Measurements from ENCODE around the gene CLIC4. TPM values are rescaled to one million over a fixed set of nuclear protein-coding genes. Genes with fewer than 3 reads are reported as not detected.

CLIC4 gene
- 366 and 460 TPM in 2 replicates for total RNA-seq

DNA sequence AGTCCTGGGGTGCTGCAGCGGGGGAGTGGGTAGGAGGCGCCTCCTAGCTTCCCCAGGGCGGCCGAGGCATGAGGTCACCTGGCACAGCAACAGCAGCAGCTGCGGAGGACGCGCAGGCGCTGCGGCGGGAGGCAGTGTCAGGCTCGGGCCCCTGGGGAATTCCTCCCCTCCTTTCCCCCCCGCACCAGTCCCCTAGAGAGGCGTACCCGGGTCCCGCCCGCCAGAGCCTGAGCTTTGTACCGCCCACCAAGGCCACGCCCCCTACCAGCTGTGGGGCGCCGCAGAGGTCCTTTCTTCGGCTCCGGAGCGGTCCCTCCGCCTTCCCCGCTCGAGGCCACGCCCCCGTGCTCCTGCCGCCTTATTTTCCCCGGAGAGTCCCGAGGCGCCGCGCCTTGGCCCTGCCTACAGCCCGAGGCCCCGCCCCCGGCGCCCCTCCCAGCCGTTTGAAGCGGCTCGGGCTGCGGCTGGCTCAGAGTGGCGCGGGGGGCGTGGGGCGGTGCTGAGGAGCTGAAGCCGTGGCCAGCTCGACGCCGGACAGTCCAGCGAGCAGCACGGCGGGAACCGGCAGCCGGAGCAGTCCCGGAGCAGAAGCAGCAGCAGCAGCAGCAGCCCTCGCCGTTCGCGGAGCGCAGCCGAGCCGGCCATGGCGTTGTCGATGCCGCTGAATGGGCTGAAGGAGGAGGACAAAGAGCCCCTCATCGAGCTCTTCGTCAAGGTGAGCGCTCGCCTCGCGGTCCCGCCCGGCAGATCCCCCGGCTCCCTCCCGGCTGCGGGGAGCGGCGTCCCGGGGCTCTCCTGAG lies at the start of gene CLIC4:
CLIC4 (plus strand) TSS at position 537 of the 800 bp plus-strand sequence; CDS start at position 644, 107 bp downstream.

Other genes with a start within 250 kb of the CLIC4 start
- gene RCAN3, start 242.6 kb upstream of the CLIC4 start, total RNA-seq, result 3.7 and 4.2 TPM in 2 replicates
- gene NCMAP, start 189.4 kb upstream of the CLIC4 start, total RNA-seq, result not detected in 2 replicates
- 23.6 and 23.8 TPM in 2 replicates for gene SRRM1, start 102.1 kb upstream of the CLIC4 start, total RNA-seq
- 0.36 TPM in 1 of 2 replicates, not detected in the other for gene RUNX3, start 184.8 kb downstream of the CLIC4 start, total RNA-seq